Measurements from ENCODE around the gene NPBWR2.
"Not testable (repeated sequence)": the region's sequence is repeated elsewhere in the genome, so short reads cannot be mapped to it uniquely, and the experiment has no call there.

DNA sequence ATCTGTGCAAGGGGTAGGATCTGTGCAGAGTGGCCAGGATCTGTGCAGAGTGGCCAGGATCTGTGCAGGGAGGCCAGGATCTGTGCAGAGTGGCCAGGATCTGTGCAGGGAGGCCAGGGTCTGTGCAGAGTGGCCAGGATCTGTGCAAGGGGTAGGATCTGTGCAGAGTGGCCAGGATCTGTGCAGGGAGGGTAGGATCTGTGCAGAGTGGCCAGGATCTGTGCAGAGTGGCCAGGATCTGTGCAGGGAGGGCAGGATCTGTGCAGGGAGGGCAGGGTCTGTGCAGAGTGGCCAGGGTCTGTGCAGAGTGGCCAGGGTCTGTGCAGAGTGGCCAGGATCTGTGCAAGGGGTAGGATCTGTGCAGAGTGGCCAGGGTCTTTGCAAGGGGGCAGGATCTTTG is 18.8 kb downstream of the NPBWR2 start:
- TF ChIP-seq POLR2AphosphoS5 (IDR thresholded peaks at IDR 0.05; ENCODE audit: low read depth, low read length); TCF7L2 (IDR thresholded peaks at IDR 0.05; ENCODE audit: low read depth, low read length); SIN3A (IDR thresholded peaks at IDR 0.05; ENCODE audit: borderline replicate concordance, insufficient read depth, low read depth, low read length): not testable (repeated sequence)
- TF ChIP-seq, protein P1, sequence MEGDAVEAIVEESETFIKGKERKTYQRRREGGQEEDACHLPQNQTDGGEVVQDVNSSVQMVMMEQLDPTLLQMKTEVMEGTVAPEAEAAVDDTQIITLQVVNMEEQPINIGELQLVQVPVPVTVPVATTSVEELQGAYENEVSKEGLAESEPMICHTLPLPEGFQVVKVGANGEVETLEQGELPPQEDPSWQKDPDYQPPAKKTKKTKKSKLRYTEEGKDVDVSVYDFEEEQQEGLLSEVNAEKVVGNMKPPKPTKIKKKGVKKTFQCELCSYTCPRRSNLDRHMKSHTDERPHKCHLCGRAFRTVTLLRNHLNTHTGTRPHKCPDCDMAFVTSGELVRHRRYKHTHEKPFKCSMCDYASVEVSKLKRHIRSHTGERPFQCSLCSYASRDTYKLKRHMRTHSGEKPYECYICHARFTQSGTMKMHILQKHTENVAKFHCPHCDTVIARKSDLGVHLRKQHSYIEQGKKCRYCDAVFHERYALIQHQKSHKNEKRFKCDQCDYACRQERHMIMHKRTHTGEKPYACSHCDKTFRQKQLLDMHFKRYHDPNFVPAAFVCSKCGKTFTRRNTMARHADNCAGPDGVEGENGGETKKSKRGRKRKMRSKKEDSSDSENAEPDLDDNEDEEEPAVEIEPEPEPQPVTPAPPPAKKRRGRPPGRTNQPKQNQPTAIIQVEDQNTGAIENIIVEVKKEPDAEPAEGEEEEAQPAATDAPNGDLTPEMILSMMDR (IDR thresholded peaks at IDR 0.05), result not testable (repeated sequence)
